ENCODE results near the gene TJP1.

DNA sequence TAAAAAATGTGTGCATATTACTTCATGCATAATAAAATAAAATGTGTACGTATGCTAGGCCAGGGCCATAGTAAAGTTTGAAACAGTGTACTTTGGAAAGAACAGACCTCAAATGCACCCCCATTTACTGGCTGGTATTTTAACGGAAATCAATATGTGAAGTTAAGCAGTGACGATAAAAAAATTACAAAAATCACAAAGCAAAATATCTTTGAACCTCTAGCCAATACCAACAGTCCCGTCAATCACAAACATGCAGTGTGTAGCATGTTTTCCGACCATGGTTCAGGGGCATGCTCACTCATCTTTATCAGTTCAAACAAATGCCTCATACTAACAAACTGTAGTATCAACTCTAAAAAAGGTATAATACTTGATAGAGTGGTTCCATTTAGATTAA, 121.1 kb downstream of the TJP1 start:
- TF ChIP-seq, protein P1, sequence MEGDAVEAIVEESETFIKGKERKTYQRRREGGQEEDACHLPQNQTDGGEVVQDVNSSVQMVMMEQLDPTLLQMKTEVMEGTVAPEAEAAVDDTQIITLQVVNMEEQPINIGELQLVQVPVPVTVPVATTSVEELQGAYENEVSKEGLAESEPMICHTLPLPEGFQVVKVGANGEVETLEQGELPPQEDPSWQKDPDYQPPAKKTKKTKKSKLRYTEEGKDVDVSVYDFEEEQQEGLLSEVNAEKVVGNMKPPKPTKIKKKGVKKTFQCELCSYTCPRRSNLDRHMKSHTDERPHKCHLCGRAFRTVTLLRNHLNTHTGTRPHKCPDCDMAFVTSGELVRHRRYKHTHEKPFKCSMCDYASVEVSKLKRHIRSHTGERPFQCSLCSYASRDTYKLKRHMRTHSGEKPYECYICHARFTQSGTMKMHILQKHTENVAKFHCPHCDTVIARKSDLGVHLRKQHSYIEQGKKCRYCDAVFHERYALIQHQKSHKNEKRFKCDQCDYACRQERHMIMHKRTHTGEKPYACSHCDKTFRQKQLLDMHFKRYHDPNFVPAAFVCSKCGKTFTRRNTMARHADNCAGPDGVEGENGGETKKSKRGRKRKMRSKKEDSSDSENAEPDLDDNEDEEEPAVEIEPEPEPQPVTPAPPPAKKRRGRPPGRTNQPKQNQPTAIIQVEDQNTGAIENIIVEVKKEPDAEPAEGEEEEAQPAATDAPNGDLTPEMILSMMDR (IDR thresholded peaks at IDR 0.05; ENCODE audit: borderline replicate concordance, extremely low read depth, low read length, poor library complexity, severe bottlenecking), result no peak
- no peak for TF ChIP-seq EZH2 (IDR thresholded peaks at IDR 0.05; ENCODE audit: borderline replicate concordance, low read depth, low read length, severe bottlenecking)

Data from DND-41 (cell line).